Naive B cell (primary cell): ENCODE measurements around the gene WRAP73. TPM values are rescaled to one million over a fixed set of nuclear protein-coding genes. Genes with fewer than 3 reads are reported as not detected.
"Not testable (repeated sequence)": the region's sequence is repeated elsewhere in the genome, so short reads cannot be mapped to it uniquely, and the experiment has no call there.

Source experiments
- ATAC-seq, 2 donors: fragments of 150-1000 bp; cut with Tn5 transposase; 2 replicates each; pipeline ENCODE4 v1.10.0; 2021; ENCODE audit warnings: low read depth in 2 of 2, mild to moderate bottlenecking in 2 of 2, moderate library complexity in 2 of 2
- DNase-seq: peaks from one replicate; pipeline ENCODE4 v3.0.0; 2022
- H3K27ac Mint-ChIP-seq, 6 donors: one replicate each; pipeline ENCODE4 v1.8.0; 2020 to 2022; ENCODE audit warnings: mild to moderate bottlenecking in 6 of 6, mixed read lengths in 6 of 6, moderate library complexity in 5 of 6, inconsistent platforms in 2 of 6
- H3K27me3 Mint-ChIP-seq, 3 donors: one replicate each; pipeline ENCODE4 v1.8.0; 2021 to 2022; ENCODE audit warnings: mixed read lengths in 3 of 3, mild to moderate bottlenecking in 1 of 3
- H3K36me3 Mint-ChIP-seq, 2 donors: one replicate each; pipeline ENCODE4 v1.8.0; 2020 to 2022; ENCODE audit warnings: mixed read lengths in 2 of 2, inconsistent platforms in 1 of 2, mild to moderate bottlenecking in 1 of 2
- H3K4me1 Mint-ChIP-seq, 3 donors: one replicate each; pipeline ENCODE4 v1.8.0; 2020 to 2022; ENCODE audit warnings: mixed read lengths in 3 of 3, inconsistent platforms in 1 of 3, mild to moderate bottlenecking in 1 of 3, moderate library complexity in 1 of 3
- H3K4me3 Mint-ChIP-seq, 8 donors: one replicate each; pipeline ENCODE4 v1.8.0; 2020 to 2022; ENCODE audit warnings: mild to moderate bottlenecking in 8 of 8, mixed read lengths in 8 of 8, moderate library complexity in 8 of 8, inconsistent platforms in 2 of 8
- H3K9me3 Mint-ChIP-seq, 7 donors: one replicate each; pipeline ENCODE4 v1.8.0; 2020 to 2022; ENCODE audit warnings: mixed read lengths in 7 of 7, mild to moderate bottlenecking in 5 of 7, inconsistent platforms in 2 of 7, moderate library complexity in 1 of 7
- polyA plus RNA-seq, 6 donors: library from polyadenylated mRNA; unstranded; fragments of 300-500 nt; fragmentation: Illumina TruSeq; gene quantifications; one replicate each; pipeline ENCODE4 v1.2.3, GENCODE V29; 2021; ENCODE audit warnings: low read depth in 6 of 6

WRAP73 gene
- polyA plus RNA-seq, 6 donors from 2014 or later = 23.4 to 58.3 (median 27.7) TPM

DNA sequence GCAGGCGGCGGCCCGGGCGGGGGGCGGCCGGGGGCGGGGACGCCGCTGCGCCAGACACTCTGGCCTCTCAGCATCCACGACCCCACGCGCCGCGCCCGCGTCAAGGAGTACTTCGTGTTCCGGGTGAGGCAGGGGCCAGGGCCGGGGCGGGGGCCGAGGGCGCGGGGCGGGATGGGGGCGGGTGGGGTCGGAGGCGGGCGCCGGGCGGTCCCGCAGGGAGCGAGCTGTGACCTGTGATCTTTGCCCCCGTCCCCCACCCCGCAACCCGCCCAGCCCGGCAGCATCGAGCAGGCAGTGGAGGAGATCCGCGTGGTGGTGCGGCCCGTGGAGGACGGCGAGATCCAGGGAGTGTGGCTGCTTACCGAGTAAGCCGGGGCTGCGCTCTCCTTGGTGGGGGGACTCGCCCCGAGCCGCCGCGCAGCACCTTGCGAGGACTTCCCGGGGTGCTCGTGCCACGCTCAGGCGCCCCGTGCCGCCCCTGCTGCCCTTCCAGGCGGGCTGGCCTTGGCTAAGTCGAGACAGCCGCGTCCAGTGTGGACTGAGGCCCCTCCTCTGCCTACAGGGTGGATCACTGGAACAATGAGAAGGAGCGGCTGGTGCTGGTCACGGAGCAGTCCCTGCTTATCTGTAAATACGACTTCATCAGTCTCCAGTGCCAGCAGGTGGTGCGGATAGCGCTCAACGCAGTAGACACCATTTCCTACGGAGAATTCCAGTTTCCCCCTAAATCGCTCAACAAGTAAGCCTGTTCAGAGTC, 24.6 kb downstream of the WRAP73 start:
- peaks cover 0 to 7% of the 10 kb centered on the region in 2 donors for H3K36me3 Mint-ChIP-seq
- ATAC-seq (peak; percentile 29 to 30), DNase-seq (peak; percentile 27)
- H3K27me3 Mint-ChIP-seq = no peaks in the 10 kb centered on the region
- peaks cover 28 to 47% (median 42%) of the 10 kb centered on the region in 3 donors for H3K4me1 Mint-ChIP-seq
- peak overlapping the region in 4 of 6 donors; percentile 38 to 96 (median 88) for H3K27ac Mint-ChIP-seq
- no peaks in the 10 kb centered on the region for H3K9me3 Mint-ChIP-seq
- H3K4me3 Mint-ChIP-seq = peak overlapping the region; percentile 80 to 100 (median 96)

DNA sequence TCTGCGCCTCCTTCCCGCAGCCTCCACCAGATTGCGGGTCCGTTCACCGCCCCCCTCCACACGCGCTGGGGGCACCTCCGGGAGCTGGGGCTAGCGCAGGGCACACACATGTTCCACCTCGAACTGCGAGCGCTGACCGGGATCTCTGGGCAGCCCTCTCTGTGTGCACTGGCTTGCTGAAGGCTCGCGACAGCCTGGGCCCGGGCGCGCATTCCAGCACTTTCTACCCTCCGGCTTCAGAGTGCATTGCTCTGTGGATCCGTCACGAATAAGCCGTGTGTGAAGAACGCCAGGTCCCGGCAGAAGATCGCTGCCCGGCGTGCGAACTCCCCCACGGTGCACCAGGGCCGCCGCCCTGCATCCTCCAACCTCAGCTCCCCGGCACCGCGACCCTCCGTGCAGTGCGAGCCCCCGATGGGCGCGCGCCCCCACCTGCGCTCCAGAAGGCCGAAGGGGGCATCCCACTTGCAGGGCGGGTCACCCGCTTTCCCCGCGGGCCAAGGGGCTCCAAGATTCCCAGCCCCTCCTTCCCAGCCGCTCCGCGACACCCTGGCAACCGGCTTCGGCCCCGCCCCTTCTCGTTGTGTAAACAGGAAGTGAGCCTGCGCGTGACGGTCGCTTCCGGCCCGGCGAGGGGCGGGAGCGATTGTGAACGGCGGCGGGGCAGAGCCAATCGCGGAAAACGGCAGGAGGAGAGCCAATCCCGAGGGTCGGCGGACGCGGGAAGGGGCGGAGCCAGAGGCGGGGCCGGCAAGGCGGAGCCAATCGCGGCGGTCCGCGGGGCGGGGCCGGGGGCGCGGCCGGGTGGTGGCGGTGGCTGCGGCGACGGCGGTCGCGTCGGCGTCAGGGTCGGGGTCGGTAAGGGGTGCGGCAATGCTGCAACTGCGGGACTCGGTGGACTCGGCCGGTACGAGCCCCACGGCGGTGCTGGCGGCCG, 25.4 kb downstream of the WRAP73 start, which contains the start of gene TPRG1L:
Gene TPRG1L (plus strand): TSS at position 816 of the 937 bp plus-strand sequence. CDS start 58 bp downstream, at position 874.
- peak; percentile 88 to 92 for ATAC-seq
- peak; percentile 99 for DNase-seq
- peak within 1 kb of the TSS; percentile 94 to 100 (median 98) for H3K4me3 Mint-ChIP-seq
- H3K9me3 Mint-ChIP-seq = no peaks in the 10 kb centered on the region
- H3K27me3 Mint-ChIP-seq = no peaks in the 10 kb centered on the region
- peaks cover 34 to 51% (median 47%) of the 10 kb centered on the region in 3 donors for H3K4me1 Mint-ChIP-seq
- peak within 1 kb of the TSS; percentile 88 to 98 (median 96) for H3K27ac Mint-ChIP-seq
- peaks cover 0 to 7% of the 10 kb centered on the region in 2 donors for H3K36me3 Mint-ChIP-seq

DNA sequence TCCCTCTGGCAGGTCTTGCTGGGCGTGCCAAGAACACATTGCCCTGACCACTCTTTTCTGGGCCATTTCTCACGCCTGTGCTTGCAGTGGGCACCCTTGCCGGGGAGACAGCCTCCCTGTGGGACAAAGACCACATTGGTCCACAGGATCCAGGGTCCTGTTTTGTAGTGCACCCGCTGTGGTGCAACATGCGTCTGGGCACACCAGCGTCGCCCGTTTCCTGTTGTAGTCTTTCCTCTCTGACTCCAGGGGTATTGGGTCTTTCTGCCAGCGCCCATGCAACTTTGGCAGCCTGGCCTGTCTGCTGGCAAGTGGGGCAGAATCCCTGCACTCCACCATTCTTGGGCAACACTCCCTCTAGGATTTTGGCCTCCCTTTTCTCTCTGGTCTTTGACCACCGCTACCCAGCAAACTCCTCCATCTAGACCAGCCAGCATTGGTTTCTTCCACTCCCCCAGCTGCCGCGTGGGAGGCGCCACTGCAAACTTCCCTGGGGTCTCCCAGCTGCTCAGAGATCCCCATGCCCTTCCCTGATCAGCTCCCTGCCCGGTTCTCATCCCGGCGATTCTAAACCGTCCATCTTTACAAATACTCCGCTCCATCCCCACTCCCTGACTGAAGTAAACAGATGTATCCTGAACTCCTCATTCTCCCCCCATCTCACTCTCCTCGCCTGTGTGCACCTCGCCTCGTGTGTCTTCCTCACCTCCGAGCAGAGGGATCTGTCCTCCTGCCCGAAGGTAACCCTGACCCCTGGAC, 26.3 kb downstream of the WRAP73 start:
- DNase-seq = no peak
- Mint-ChIP-seq H3K27ac (peak overlapping the region; percentile 58 to 98 (median 87)), H3K36me3 (peaks cover 0 to 7% of the 10 kb centered on the region in 2 donors), H3K27me3 (no peaks in the 10 kb centered on the region), H3K4me3 (peak overlapping the region; percentile 94 to 100 (median 98)), H3K4me1 (peaks cover 38 to 59% (median 54%) of the 10 kb centered on the region in 3 donors), H3K9me3 (no peaks in the 10 kb centered on the region)
- ATAC-seq = no peak

DNA sequence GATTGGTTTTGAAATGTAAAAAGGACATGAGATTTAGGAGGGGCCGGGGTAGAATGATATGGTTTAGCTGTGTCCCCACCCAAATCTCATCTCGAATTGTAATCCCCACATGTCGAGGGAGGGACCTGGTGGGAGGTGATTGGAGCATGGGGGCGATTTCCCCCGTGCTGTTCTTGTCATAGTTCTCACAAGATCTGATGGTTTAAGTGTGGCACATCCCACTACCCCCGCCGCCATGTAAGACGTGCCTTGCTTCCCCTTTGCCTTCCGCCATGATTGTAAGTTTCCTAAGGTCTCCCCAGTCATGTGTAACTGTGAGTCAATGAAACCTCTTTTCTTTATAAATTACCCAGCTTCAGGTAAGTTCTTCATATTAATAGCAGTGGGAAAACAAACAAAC, 27.8 kb downstream of the WRAP73 start:
- H3K36me3 Mint-ChIP-seq, ATAC-seq, H3K9me3 Mint-ChIP-seq, DNase-seq, H3K27me3 Mint-ChIP-seq: not testable (repeated sequence)
- H3K4me3 Mint-ChIP-seq = peak overlapping the region in 5 of 8 donors; percentile 33 to 100 (median 61)
- peaks cover 38 to 59% (median 54%) of the 10 kb centered on the region in 3 donors for H3K4me1 Mint-ChIP-seq
- H3K27ac Mint-ChIP-seq = peak overlapping the region in 3 of 6 donors; percentile 40 to 95 (median 88)

DNA sequence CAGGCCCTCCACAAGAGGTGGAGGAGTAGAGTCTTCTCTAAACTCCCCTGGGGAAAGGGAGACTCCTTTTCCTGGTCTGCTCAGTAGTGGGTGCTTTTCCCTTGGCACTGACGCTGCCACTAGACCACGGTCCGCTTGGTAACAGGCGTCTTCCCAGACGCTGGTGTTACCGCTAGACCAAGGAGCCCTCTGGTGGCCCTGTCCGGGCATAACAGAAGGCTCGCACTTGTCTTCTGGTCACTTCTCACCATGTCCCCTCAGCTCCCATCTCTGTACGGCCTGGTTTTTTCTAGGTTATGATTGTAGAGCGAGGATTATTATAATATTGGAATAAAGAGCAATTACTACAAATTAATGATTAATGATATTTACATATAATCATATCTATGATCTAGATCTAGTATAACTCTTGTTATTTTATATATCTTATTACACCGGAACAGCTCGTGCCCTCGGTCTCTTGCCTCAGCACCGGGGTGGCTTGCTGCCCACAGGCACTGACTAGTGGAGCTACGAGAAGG, 28.7 kb downstream of the WRAP73 start:
- Mint-ChIP-seq H3K27ac (peak overlapping the region in 1 of 6 donors; percentile 29), H3K4me3 (peak overlapping the region in 4 of 8 donors; percentile 29 to 100 (median 35)), H3K4me1 (peaks cover 37 to 57% (median 54%) of the 10 kb centered on the region in 3 donors)
- ATAC-seq, H3K36me3 Mint-ChIP-seq, H3K9me3 Mint-ChIP-seq, DNase-seq, H3K27me3 Mint-ChIP-seq: not testable (repeated sequence)

DNA sequence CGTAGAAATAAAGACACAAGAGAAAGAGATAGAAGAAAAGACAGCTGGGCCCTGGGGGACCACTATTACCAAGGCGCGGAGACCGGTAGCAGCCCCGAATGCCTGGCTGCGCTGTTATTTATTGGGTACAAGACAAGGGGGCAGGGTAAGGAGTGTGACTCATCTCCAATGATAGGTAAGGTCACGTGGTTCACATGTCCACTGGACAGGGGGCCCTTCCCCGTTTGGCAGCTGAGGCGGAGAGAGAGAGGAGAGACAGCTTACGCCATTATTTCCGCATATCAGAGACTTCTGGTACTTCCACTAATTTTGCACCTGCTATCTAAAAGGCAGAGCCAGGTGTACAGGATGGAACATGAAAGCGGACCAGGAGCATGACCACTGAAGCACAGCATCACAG, 29.2 kb downstream of the WRAP73 start:
- Mint-ChIP-seq H3K4me1 (peaks cover 35 to 52% (median 49%) of the 10 kb centered on the region in 3 donors), H3K27ac (peak overlapping the region in 2 of 6 donors; percentile 29 to 68), H3K4me3 (peak overlapping the region in 2 of 8 donors; percentile 61 to 100), H3K9me3 (no peaks in the 10 kb centered on the region), H3K27me3 (peaks cover 0 to 6% (median 0%) of the 10 kb centered on the region in 3 donors), H3K36me3 (peaks cover 0 to 7% of the 10 kb centered on the region in 2 donors)
- no peak for ATAC-seq
- no peak for DNase-seq

DNA sequence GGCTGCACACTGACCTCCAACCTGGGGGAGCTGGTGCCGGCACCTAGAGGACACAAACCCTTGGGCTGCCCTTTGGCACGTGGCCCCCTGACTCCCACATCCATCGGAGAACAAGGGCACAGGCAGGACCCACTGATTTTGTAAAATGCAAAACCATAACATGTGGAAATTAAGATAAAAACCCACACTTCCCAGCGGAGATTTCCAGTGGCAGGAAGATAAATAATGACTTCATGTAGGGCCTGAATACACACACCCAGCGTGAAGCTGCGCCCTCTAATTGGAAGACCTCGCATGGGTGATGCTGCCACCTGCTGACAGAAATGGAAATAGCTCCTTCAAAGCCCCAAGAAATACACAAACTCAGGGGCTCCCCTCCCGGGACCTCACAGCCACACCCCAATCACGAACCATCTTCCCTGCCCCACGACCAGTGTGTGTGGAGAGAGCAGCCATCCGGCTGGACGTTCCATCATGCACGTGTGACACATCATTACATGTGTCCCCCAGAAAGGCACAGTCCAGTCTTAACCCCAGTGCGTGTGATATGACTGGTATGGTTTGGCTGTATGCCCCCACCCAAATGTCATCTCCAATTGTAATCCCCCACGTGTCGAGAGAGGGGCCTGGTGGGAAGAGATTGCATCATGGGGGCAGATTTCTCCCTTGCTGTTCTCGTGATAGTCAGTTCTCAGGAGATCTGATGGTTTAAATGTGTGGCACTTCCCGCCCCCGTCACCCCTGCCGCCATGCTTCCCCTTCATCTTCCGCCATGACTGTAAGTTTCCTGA, 30.8 kb downstream of the WRAP73 start:
- H3K27me3 Mint-ChIP-seq = peaks cover under 1 to 16% (median 8%) of the 10 kb centered on the region in 3 donors
- H3K9me3 Mint-ChIP-seq = no peaks in the 10 kb centered on the region
- peaks cover 28 to 41% (median 40%) of the 10 kb centered on the region in 3 donors for H3K4me1 Mint-ChIP-seq
- H3K4me3 Mint-ChIP-seq = peak overlapping the region in 2 of 8 donors; percentile 10 to 53
- peak; percentile 95 for ATAC-seq
- DNase-seq = peak; percentile 74
- peak overlapping the region in 2 of 6 donors; percentile 5 to 48 for H3K27ac Mint-ChIP-seq
- H3K36me3 Mint-ChIP-seq = no peaks in the 10 kb centered on the region

DNA sequence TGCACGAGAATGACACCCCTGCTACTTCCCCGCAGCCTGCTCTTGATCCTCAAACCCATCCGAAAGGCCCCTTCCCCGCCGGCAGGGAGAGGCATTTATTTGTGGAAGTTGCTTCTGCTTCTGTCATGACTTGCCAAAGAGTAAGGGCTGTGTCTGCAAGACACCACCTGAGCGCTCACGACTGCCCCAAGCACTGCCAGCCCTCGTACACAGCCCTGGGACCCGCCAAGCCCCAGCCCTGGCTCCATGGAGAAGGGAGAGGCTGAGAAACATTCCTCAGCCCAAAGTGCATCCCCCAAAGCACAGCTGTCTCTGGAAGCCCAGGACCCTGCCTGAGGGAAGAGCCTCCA, 31.4 kb downstream of the WRAP73 start:
- no peak for DNase-seq
- Mint-ChIP-seq H3K36me3 (no peaks in the 10 kb centered on the region), H3K27me3 (peaks cover 7 to 22% (median 8%) of the 10 kb centered on the region in 3 donors), H3K9me3 (no peaks in the 10 kb centered on the region), H3K27ac (no peak overlapping the region), H3K4me1 (peaks cover 22 to 36% (median 35%) of the 10 kb centered on the region in 3 donors), H3K4me3 (no peak overlapping the region)
- ATAC-seq = no peak

DNA sequence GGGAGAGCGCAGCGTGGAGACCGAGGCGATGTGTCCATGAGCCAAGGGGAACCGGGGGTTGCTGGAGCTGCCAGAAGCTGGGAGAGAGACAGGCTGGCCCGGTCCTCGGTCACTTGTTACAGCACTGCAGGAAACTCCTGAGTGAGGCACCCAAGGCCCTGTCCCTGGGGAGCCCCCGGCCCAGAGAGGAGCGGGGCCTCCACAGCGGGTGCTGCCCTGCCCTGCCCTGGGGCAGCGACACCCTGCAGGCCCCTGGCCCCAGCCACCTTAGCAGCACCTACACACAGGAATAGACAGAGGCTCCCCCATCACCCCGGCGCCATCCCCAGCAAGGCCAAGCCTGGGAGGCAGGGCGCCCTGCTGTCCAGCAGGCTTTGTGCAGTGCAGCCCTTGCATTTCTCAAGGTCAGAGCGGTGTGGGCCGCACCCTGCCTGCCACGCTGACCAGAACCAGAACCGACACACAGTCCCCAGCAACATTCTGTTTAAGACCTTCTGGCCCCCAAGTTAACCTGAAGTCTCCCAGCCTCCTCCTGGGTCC, 32.0 kb downstream of the WRAP73 start:
- H3K27ac Mint-ChIP-seq = no peak overlapping the region
- no peaks in the 10 kb centered on the region for H3K9me3 Mint-ChIP-seq
- H3K4me3 Mint-ChIP-seq = no peak overlapping the region
- H3K27me3 Mint-ChIP-seq = peaks cover 8 to 22% (median 12%) of the 10 kb centered on the region in 3 donors
- DNase-seq = no peak
- ATAC-seq = no peak
- H3K4me1 Mint-ChIP-seq = peaks cover 16 to 30% (median 29%) of the 10 kb centered on the region in 3 donors
- H3K36me3 Mint-ChIP-seq = no peaks in the 10 kb centered on the region

DNA sequence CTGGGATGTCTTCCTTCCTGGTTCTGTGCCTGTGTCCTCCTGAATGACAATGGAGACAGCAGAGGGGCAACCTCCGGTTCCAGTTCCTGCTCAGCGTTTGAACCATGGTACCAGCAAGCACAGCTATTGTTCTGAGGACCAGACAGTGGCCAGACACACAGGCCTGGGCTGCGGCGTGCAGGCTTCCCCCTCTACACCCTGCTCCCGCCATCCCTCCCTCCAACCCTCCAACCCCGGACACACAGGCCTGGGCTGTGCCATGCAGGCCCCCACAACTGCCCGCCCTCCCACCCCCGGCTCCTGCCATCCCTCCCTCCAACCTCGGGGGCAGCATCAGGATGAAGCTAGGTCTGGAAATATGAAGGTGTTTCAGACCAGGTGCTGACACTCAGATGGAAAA, 33.0 kb downstream of the WRAP73 start:
- no peak for DNase-seq
- H3K27me3 Mint-ChIP-seq = peaks cover 8 to 26% (median 12%) of the 10 kb centered on the region in 3 donors

DNA sequence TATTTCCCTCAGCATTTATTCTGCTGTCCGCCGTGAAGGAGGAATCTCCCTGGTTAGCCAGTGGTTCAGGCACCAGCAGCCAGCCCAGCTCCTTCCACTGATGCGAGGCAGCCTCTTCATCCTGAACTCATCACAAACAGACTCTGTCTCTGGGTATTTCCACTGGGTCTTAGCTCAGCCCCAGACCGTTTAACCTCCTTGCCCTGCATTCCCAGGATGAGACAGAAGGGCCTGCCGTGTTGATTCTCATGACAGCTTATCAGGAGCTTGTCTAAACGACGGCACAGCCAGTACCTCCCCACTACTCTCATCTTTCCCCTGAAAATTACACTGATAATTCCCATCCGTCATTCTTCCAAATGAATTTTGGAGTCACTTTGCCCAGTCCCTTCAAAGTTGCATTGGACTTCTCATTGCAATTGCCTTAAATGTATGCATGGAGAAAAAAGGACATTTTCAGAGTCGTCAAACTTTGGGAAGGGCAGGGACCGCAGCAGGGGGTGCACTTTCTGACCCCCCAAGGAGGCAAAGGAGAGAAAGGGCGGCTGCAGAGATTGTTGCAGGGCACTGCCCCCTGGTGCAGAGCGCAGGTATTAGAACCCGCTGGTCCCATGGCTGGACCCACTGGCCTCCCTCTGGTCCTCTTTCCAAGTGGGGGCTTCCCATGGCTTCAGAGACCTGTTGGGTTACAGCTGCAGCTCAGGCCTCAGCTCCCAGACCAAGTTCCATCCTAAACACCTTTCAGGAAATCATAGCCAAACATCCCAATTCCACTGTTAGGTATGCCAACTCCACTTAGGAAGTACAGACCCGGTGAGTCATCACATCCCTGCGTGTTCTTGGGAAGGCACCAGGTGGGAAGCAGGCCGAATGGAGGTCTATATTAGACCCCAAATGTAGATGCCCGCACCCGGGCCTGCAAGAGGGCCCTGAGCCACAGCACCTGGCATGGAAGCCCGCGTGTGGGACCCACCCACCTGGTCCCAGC, 34.9 kb downstream of the WRAP73 start:
- Mint-ChIP-seq H3K27ac (no peak overlapping the region), H3K36me3 (no peaks in the 10 kb centered on the region), H3K27me3 (peaks cover 12 to 36% (median 18%) of the 10 kb centered on the region in 3 donors), H3K9me3 (no peaks in the 10 kb centered on the region), H3K4me3 (peak overlapping the region in 1 of 8 donors; percentile 20), H3K4me1 (peaks cover 19 to 28% (median 25%) of the 10 kb centered on the region in 3 donors)
- no peak for ATAC-seq
- no peak for DNase-seq

More for the DNA sequence above, 33.0 kb downstream of the WRAP73 start:
- Mint-ChIP-seq H3K27ac (no peak overlapping the region), H3K36me3 (no peaks in the 10 kb centered on the region), H3K9me3 (no peaks in the 10 kb centered on the region), H3K4me1 (peaks cover 16 to 28% (median 25%) of the 10 kb centered on the region in 3 donors), H3K4me3 (no peak overlapping the region)
- ATAC-seq = no peak
